Measurements from ENCODE around the gene DYNLT2.

The DYNLT2 gene

GRCh38 chr6:169723991-169724493 lies 27.3 kb downstream of the DYNLT2 start:
- Histone ChIP-seq H3K27me3 (ENCODE audit: control insufficient read depth, low read length) (no peaks in the 10 kb centered on the region), H3K4me2 (ENCODE audit: low read length) (no peak overlapping the region), H3K79me2 (ENCODE audit: control insufficient read depth, low read length) (peaks cover 61% of the 10 kb centered on the region), H3K36me3 (ENCODE audit: control insufficient read depth, low read length) (peaks cover 35% of the 10 kb centered on the region), H3K9me2 (replicated peaks; ENCODE audit: control insufficient read depth, low read length) (no peaks in the 10 kb centered on the region), H3K9me3 (ENCODE audit: control insufficient read depth, insufficient read depth, low read length) (no peaks in the 10 kb centered on the region), H3K27ac (ENCODE audit: low read depth, low read length) (no peak overlapping the region), H3F3A (ENCODE audit: control insufficient read depth, insufficient read depth) (peaks cover 22% of the 10 kb centered on the region), H3K4me3 (ENCODE audit: low read length) (peak overlapping the region; percentile 63), H4K20me1 (ENCODE audit: control insufficient read depth, insufficient read depth, low read depth, low read length) (peaks cover 13% of the 10 kb centered on the region; the same call in 1 of the 2 replicates), H3K4me1 (ENCODE audit: control insufficient read depth, low read length) (peaks cover 65% of the 10 kb centered on the region)
- TF ChIP-seq EZH2phosphoT487 (IDR thresholded peaks at IDR 0.05; ENCODE audit: borderline replicate concordance, low read length) (no peak), CTCF (IDR thresholded peaks at IDR 0.05; ENCODE audit: low read depth, low read length, poor library complexity, severe bottlenecking) (no peak)

DNA sequence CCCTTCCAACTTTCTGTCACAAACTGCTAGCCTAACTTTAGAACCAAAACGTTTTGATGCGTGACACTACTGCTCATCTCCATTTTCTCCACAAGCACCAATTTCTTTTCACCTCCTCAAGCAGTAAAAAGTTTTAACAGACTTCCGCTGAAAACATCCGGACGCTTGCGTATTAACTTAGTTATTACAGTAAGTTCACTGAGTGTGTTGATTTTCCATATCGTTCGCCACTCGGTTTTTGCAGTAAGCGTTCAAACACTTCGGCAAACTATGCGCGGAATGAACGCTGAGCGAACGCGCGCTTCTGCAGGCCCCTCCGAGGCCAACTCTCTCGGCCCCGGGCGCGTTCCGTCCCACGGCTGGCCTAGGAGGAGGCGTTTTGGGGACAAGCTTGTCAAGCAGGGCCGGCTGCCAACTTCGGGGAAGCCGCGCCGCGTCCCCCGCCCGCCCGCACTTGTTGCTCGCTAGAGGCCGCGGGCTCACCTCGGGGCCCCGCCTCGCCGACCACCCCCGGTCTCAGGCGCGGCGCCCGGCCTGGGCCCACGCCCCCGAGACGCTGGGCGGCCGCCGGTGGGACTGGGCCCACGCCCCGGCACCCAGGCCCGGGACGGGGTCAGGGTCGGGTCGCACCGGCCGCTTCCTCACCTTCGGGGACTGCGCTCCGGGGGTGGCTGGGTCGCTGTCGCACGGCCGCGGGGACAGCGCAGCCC lies 28.0 kb downstream of the DYNLT2 start:
- TF ChIP-seq EZH2phosphoT487 (IDR thresholded peaks at IDR 0.05; ENCODE audit: borderline replicate concordance, low read length) (no peak), CTCF (IDR thresholded peaks at IDR 0.05; ENCODE audit: low read depth, low read length, poor library complexity, severe bottlenecking) (no peak)
- Histone ChIP-seq H3K4me1 (ENCODE audit: control insufficient read depth, low read length) (peaks cover 62% of the 10 kb centered on the region), H3K27ac (ENCODE audit: low read depth, low read length) (peak overlapping the region; percentile 75)

GRCh38 chr6:169722362-169723199 lies 28.8 kb downstream of the DYNLT2 start:
- H3K4me3 ChIP-seq (ENCODE audit: low read length), result peak overlapping the region; percentile 92
- H3K79me2 ChIP-seq (ENCODE audit: control insufficient read depth, low read length), result peaks cover 73% of the 10 kb centered on the region
- no peaks in the 10 kb centered on the region for H3K9me2 ChIP-seq (replicated peaks; ENCODE audit: control insufficient read depth, low read length)
- H3K4me2 ChIP-seq (ENCODE audit: low read length), result peak overlapping the region; percentile 91
- no peaks in the 10 kb centered on the region for H3K27me3 ChIP-seq (ENCODE audit: control insufficient read depth, low read length)
- peaks cover 13% of the 10 kb centered on the region; the same call in 1 of the 2 replicates for H4K20me1 ChIP-seq (ENCODE audit: control insufficient read depth, insufficient read depth, low read depth, low read length)
- H3K9me3 ChIP-seq (ENCODE audit: control insufficient read depth, insufficient read depth, low read length), result no peaks in the 10 kb centered on the region
- H3K27ac ChIP-seq (ENCODE audit: low read depth, low read length), result peak overlapping the region; percentile 75
- TF ChIP-seq CTCF (IDR thresholded peaks at IDR 0.05; ENCODE audit: low read depth, low read length, poor library complexity, severe bottlenecking) (no peak), EZH2phosphoT487 (IDR thresholded peaks at IDR 0.05; ENCODE audit: borderline replicate concordance, low read length) (no peak)
- H3K4me1 ChIP-seq (ENCODE audit: control insufficient read depth, low read length), result peaks cover 55% of the 10 kb centered on the region
- H3F3A ChIP-seq (ENCODE audit: control insufficient read depth, insufficient read depth), result peaks cover 22% of the 10 kb centered on the region
- peaks cover 44% of the 10 kb centered on the region for H3K36me3 ChIP-seq (ENCODE audit: control insufficient read depth, low read length)

More for the DNA sequence above, 28.0 kb downstream of the DYNLT2 start:
- Histone ChIP-seq H3K4me3 (ENCODE audit: low read length) (peak overlapping the region; percentile 92), H3K79me2 (ENCODE audit: control insufficient read depth, low read length) (peaks cover 68% of the 10 kb centered on the region), H3K36me3 (ENCODE audit: control insufficient read depth, low read length) (peaks cover 40% of the 10 kb centered on the region), H3K9me3 (ENCODE audit: control insufficient read depth, insufficient read depth, low read length) (no peaks in the 10 kb centered on the region), H3F3A (ENCODE audit: control insufficient read depth, insufficient read depth) (peaks cover 22% of the 10 kb centered on the region), H3K4me2 (ENCODE audit: low read length) (peak overlapping the region; percentile 91), H3K9me2 (replicated peaks; ENCODE audit: control insufficient read depth, low read length) (no peaks in the 10 kb centered on the region), H3K27me3 (ENCODE audit: control insufficient read depth, low read length) (no peaks in the 10 kb centered on the region), H4K20me1 (ENCODE audit: control insufficient read depth, insufficient read depth, low read depth, low read length) (peaks cover 13% of the 10 kb centered on the region; the same call in 1 of the 2 replicates)

Data from DOHH2 (cell line).